ENCODE results near the gene KIF26B. TPM values are rescaled to one million over a fixed set of nuclear protein-coding genes. Genes with fewer than 3 reads are reported as not detected.
"Not testable (repeated sequence)": the region's sequence is repeated elsewhere in the genome, so short reads cannot be mapped to it uniquely, and the experiment has no call there.

The KIF26B gene
- total RNA-seq, 1 donor from 2014 or later = 1.1 TPM

DNA sequence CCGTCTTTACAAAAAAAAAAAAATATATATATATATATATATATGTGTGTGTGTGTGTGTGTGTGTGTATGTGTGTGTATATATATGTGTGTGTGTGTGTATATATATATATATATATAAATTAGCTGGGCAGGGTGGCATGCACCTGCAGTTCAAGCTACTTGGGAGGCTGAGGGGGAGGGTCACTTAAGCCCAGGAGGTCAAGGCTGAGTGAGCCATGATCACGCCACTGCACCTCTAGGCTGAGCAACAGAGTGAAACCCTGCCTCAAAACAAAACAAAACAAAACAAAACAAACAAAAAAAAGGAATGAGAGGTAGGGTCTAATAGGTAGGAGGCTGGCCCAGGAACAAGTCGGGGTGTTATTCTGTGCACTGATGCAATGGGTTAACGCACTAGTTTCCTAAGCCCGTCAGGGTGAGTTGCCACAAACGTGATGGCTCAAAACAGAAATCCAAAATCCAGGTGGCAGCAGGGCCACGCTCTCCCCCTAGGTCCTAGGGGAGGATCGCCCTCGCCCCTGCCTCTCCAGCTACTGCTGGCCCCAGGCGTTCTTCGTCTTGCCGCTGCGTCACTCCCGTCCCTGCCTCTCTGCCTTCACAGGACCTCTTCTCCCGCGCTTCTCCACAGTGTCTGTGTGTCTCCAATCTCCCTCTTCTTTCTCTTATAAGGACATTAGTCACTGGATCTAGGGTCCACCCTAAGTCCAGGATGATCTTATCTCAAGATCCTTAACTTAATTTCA is 24.3 kb upstream of the KIF26B start:
- intact Hi-C loops (cut with DNase I); DNase-seq (ENCODE audit: low spot score): not testable (repeated sequence)

DNA sequence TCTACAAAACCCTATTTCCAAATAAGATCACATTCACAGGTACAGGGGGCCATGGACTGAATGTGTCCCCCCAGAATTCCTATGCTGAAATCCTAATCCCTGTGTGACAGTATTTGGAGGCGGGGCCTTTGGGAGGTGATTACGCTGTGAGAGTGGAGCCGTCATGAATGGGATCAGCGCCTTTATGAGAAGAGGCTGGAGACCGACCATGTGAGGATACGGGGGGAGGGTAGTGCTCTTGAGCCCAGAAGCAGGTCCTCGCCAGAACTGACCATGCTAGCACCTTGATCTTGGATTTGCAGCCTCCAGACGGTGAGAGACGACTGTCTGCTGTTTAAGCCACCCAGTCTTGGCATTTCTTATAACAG is 23.8 kb upstream of the KIF26B start:
- no peak for DNase-seq (ENCODE audit: low spot score)
- intact Hi-C loops (cut with DNase I) = no loop called here

GRCh38 chr1:245132771-245133170 is 22.0 kb upstream of the KIF26B start:
- no peak for DNase-seq (ENCODE audit: low spot score)
- intact Hi-C loops (cut with DNase I) = no loop called here

DNA sequence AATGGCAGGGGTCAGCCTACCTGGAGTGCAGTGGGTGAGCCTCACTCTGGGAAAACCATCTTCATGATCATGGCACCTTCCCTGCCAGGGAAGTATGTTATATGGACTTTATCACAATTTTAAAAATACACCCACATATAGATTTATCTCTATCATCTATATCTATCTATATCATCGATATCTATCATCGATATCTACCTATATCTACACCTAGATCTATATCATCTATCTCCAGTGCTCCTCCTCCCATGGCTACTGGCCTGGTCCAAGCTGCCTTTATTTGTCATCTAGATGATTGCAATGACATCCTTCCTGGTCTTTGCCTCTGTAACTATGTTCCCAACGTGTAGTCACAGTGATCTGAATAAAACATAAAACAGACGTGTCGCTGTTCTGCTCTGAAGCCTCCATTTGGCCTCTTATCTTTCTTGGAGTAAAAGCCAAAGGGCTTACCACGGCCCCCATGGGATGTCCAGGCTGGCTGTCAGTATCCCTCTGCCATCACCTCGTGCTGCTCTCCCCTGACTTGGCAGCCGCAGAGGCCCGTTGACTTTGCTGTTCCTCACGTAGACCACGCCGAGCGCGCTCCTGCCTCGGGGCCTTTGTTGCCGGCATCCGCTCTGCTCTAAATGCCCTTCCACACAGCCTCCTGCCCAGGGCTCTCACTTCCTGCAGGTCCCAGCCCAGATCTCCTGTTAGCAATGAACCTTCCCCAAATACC is 20.6 kb upstream of the KIF26B start:
- DNase-seq (ENCODE audit: low spot score) = peak; percentile 80
- intact Hi-C loops (cut with DNase I) = no loop called here

DNA sequence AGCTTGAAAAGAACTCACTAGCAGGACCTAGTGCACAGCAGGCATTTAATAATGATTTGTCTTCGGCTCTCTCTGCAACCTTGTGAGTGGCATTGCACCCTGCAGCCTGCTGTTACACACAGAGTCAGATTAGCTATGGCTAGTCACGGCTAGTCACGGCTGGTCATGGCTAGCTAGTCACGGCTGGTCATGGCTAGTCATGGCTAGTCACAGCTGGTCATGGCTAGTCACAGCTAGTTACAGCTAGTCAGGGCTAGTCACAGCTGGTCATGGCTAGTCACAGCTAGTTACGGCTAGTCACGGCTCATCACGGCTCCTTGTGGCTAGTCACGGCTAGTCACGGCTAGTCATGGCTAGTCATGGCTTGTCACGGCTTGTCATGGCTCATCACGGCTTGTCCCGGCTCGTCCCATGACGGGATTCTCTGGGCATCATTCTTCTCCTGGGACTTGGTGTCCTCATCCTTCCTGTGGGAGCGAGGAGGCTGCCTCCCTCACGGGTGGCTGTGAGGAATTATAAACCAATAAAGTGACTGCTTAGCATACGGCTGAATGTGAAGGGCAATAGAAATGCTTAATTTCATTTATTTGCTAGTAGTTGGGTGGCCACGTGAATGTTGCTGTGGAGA is 12.5 kb upstream of the KIF26B start:
- intact Hi-C loops (cut with DNase I) = no loop called here
- DNase-seq (ENCODE audit: low spot score) = no peak

DNA sequence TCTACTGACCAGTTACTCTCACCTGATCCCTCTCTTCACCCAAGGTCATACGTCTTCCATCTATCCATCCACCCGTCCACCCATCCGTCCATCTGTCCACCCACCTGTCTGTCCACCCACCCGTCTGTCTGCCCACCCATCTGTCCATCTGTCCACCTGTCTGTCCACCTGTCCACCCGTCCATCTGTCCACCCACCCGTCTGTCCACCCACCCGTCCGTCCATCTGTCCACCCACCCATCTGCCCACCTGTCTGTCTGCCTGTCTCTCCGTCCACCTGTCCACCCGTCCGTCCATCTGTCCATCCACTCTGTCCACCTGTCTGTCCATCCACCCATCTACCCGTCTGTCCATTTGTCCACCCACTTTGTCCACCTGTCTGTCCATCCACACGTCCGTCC is 11.8 kb upstream of the KIF26B start:
- intact Hi-C loops (cut with DNase I) = no loop called here
- DNase-seq (ENCODE audit: low spot score) = no peak

GRCh38 chr1:245143849-245144248 is 10.9 kb upstream of the KIF26B start:
- no peak for DNase-seq (ENCODE audit: low spot score)
- intact Hi-C loops (cut with DNase I) = no loop called here

DNA sequence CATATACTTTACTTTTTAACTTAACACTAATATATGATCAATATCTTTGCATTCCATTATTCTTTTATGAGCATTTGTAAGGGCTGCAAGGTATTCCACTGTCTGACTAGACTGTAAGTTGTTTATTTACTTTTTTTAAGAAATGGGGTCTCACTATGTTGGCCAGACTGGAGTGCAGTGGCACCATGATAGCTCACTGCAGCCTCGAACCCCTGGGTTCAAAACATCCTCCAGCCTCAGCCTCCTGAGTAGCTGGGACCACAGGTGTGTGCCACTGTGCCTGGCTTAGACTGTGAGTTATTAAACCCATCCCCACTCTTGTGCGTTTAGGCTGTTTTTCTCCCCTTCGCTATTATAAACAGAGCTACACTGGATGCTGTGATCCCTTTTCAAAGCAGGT is 6.7 kb upstream of the KIF26B start:
- DNase-seq (ENCODE audit: low spot score) = no peak
- intact Hi-C loops (cut with DNase I) = no loop called here

DNA sequence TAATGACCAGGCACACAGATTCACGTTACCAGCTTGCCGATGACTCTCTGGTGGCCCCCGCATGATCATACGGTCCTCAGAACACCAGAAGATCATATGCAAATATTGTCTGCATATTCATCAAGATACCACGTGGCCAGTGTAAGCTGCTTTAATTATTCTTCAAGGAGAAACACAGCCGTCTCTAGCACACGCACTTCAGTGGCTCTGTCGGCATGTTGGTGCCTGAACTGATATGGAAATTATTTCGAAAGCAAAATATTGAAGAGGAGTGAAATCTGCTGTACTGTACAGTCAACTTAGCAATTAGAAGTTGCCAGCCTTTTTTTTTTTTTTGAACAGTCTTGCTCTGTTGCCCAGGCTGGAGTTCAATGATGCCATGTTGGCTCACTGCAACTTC is 5.9 kb upstream of the KIF26B start:
- no peak for DNase-seq (ENCODE audit: low spot score)
- intact Hi-C loops (cut with DNase I) = no loop called here

DNA sequence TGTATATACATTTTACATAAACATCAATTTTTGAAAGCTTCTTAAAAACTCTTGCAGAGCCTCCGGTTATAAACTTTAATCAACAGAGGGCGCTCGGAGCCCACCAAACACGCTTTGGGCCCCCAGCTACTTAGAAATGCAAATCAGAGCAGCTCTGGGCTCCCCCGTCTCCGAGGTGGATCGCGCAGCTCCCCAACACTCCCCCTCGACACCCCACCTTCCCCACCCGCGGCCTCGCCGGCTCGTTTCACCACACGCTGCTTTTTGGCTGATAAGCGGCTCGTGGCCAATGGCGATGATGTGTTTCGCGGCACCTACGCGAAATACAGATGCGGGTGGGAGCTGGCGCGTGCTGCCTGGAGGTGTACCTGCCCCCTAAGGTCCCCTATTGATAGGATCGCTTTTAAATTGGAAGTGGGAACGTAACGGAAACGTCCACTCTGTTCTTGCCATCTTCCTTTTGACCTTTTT is 1.7 kb upstream of the KIF26B start:
- DNase-seq (ENCODE audit: low spot score) = no peak
- intact Hi-C loops (cut with DNase I) = loop anchor here (1.0 to 10.0 kb wide), 4 partner anchors 850 to 1340 kb away; no protein-coding TSS in a partner anchor

DNA sequence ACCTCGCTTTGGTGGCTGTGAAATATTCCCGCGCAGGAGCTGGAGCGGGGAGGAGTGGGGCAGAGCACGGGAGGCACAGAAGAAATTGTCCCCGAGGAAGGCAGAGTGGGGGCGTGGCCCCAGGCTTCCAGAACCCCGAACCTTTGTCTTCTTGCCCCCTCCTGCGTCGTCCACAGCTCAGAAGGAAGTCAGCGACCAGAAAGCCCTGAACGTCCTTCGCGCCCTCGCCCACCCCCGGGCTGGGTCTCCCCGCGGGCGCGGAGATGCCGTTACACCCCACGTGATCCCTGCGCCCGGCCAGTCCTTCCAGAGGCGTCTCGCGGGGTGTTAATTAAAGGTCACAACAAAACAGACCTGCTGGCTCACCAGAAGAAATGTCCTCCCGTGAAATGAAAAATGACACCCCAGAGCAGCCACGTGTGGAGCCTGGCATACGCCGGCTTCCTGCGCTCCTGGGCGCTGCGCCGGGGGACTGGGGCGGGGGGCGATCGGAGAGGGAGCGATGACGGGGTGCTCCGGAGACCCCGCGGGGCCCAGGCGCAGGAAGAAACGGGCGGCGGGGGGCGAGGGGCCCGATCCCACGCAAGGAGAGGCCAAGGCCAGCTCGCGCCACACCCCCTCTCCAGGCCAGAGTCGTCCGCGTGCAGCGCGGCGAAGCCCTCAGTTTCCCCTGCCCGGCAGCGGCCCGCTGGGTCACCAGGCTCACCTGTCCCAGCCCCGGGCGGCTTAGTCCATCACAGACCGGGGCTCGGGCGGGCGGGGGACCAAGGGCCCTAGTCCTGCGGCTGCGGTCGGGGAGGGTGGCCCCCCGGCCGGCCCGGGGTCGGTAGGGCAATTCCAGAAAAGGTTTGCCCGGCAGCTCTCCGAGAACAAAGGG is 995 bp upstream of the KIF26B start:
- intact Hi-C loops (cut with DNase I) = loop anchor here (1.0 to 10.0 kb wide), 4 partner anchors 850 to 1339 kb away; no protein-coding TSS in a partner anchor
- no peak for DNase-seq (ENCODE audit: low spot score)

GRCh38 chr1:245155272-245156040 is 671 bp downstream of the KIF26B start:
- intact Hi-C loops (cut with DNase I) = loop anchor here (2.0 to 10.0 kb wide), 2 partner anchors 225 to 1299 kb away; no protein-coding TSS in a partner anchor
- no peak for DNase-seq (ENCODE audit: low spot score)

- intact Hi-C loops (cut with DNase I) = loop anchor here (2.0 to 10.0 kb wide), 2 partner anchors 225 to 1299 kb away; no protein-coding TSS in a partner anchor
- DNase-seq (ENCODE audit: low spot score) = peak; percentile 90
Measured at GRCh38 chr1:245156041-245156735, 1.4 kb downstream of the KIF26B start.

- DNase-seq (ENCODE audit: low spot score) = no peak
Measured at GRCh38 chr1:245156736-245157505, 2.1 kb downstream of the KIF26B start.

DNA sequence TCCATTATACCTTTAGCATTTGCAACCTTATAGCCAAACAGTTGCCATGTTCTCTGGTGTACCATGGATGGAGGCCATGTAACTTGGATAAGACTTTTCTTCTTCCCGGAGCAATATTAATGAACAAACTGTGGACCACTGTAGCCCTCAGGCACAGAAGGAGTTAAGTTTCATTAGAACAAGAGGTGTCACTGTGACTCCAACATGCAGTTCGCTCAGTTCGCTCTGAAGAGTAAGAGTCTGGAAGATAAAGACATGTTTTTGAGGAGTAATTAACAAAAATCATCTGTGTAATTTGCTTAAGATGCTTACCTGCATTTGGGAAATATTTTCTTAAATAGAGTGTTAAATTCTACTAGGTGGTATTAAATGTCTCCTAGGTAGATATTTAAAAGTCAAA is 4.1 kb downstream of the KIF26B start:
- DNase-seq (ENCODE audit: low spot score) = no peak
- intact Hi-C loops (cut with DNase I) = loop anchor here (10.0 kb wide), 1 partner anchor 1296 kb away; no protein-coding TSS in a partner anchor

More at GRCh38 chr1:245156736-245157505, 2.1 kb downstream of the KIF26B start:
- intact Hi-C loops (cut with DNase I) = loop anchor here (2.0 to 10.0 kb wide), 2 partner anchors 224 to 1298 kb away; no protein-coding TSS in a partner anchor

DNA sequence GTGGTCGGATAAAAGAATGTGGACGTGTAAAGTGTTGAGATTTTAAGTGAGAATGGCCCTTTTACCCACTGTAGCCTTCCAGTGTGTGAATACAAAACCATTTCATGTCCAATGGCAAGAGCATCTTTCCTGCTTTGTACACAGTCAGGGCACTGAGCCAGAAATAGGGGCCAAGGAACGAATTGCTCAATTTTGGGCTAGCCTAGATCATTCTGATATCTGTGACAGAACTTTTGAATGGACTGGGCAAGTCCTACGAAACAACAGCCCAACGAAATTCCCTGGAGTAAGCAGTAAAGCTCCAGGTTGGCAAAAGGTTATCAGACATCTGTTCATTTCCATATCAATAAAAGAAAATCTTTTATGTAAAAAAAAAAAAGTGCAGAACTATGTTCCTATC is 5.5 kb downstream of the KIF26B start:
- DNase-seq (ENCODE audit: low spot score) = no peak
- intact Hi-C loops (cut with DNase I) = no loop called here

- DNase-seq (ENCODE audit: low spot score) = no peak
- intact Hi-C loops (cut with DNase I) = no loop called here
Measured at GRCh38 chr1:245160741-245161400, 6.1 kb downstream of the KIF26B start.

Measured in cardiac septum (tissue), 1 donor.